LNCAP (cell line): ENCODE data around the gene C9orf50.
A peak's percentile ranks its signal among the peaks of the same experiment; 100 is the strongest.

Source experiments
- CTCF ChIP-seq: fragments of 450-650 bp; IDR thresholded peaks from 2 replicates; pipeline ENCODE4 v1.5.1; 2017; ENCODE audit warnings: mild to moderate bottlenecking

The C9orf50 gene

DNA sequence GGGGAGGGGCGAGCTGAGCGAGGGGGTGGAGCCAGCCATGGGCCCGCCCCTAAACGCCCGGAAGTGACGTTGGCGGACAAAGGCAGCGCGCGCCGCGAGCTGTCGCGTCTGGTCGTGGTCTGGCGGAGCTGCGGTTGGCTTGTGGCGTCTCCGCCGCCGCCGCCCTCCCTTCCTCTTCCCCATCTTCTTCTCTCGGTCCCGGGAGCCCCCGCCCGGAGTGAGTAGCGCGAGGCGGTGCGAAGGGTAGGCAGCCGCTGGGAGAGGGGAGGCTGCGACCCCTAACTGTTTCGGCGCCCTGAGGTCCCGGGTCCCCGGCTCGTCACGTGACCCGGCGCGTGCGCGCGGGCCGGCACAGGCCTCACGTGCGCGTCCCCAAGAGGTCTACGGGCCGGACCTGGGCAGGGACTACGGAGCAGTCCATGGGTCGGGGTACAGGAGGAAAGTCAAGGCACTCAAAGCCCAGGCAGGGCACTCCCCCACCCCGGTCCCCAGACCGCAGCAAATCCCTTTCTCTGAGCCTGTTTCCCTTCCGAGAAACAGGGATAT is 5.3 kb upstream of the C9orf50 start, which contains the start of gene NTMT1:
Gene NTMT1 (plus strand): TSS at position 85 of the 546 bp plus-strand sequence. CDS start 6,541 bp downstream, outside the sequence.
- TF ChIP-seq CTCF = no peak

DNA sequence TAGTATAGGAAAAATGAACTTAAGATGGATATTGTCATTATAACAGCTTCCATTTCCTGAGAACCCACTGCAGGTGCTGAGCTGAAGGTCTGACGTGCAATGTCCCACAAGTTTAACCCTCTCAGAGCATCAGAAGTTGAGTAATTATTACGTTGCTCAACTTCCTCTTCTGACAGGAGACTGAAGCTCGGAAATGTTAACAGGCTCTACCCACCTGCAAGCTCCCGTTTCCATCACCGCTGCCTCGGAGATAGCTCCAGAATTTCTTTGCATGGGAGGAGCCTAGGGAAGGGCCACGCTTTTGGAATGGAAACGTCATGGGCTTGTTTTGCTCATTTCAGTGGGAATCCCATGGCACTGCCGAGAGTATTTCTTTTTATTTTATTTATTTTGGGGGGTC is 4.0 kb upstream of the C9orf50 start:
- no peak for TF ChIP-seq CTCF

DNA sequence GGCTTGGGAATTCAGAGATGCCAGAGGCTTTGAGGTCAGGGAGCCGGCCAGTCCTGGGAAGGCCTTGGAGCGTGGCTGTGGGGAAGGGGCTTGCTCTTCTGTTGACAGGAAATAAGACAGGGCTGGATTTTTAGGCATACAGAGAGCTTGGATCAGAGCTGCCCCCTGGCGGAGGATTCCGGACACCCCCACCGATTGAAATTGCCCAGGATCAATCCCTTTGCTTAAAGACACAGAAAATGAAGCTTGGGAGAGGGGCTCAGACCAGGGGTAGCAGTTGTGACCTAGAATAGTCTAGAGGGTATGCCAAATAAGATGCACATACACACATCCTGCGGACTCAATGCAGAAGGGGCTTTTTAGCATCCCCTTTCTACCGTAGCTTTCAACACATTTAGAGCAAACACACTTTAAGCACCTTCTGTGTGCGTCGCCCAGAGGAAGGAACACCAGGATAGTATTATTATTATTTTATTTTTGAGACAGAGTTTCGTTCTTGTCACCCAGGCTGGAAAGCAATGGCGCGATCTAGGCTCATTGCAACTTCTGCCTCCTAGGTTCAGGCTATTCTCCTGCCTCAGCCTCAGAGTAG is 3.4 kb upstream of the C9orf50 start:
- peak; percentile 86 for TF ChIP-seq CTCF

GRCh38 chr9:129623331-129623730 is 2.4 kb upstream of the C9orf50 start:
- no peak for TF ChIP-seq CTCF

DNA sequence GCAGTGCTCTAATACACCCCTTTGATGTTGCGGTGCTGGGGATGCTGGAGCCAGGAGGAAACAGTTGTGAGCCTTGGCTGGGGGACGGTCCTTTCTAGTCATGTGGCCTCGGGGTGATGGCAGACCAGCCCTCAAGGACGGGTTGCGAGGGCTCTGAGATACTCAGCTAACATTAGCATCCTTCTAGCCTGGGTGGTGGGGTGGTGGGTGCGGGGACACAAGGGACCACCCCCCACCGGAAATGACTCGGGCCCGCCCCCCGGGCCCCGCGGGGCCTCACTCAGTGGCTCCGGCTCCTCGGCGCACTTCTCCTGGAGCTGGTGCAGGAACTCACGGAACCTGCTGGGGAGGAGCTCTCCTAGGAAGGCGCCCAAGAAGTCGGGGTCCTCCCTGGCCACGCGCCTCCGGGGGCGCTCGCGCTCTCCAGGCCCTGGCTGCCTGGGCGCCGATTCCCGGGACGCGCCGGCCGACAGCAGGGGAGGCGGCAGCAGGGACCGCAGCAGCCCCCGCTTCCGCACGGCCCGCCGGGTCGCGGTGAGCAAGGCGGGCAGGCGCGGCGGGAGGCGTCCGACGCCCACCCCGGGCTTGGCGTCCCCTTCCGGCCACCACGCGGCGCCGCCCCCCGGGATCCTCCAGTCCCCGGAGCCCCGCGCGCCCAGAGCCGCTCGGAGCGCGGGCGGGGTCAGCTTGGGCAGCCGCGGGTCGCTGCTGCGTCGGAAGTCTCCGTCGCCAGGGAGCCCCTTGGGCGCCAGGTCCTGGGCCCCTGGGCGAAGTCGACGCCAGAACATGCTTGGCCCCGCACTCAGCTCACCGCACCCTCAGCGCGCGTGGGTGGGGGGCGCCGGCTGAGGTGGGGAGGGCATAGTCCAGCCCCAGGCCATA is 873 bp downstream of the C9orf50 start:
- TF ChIP-seq CTCF = no peak

DNA sequence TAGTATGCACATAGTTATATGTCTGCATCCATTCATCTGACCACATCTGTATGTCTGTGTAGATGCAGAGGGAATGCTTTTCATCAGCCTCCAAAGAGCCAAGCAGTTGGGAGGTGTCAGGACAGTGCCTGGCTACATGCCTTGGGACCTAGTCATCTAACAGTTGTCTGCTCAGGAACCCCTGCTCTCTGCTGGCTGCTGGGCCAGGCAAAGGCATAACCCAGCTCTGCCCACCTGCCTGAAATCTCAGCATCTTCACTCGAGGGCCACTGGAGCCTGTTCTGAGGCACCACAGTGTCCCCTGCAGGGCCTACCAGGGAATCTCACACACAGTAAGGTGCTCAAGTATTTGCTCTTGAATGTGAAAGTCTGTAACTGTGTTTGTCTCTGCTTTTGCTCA is 3.7 kb downstream of the C9orf50 start:
- TF ChIP-seq CTCF = peak; percentile 49; the same call in 1 of the 2 replicates

- no peak for TF ChIP-seq CTCF
These were observed 5.3 kb downstream of the C9orf50 start for GRCh38 chr9:129615407-129616285.
